Lower lobe of right lung (tissue), 2 donors: ENCODE measurements around the gene NPY. TPM values are rescaled to one million over a fixed set of nuclear protein-coding genes. Genes with fewer than 3 reads are reported as not detected.

ENCODE experiments used
- ATAC-seq, 2 donors: fragments of 200-7000 bp; cut with Tn5 transposase; one replicate each; pipeline ENCODE4 v1.9.1; 2020 to 2022; ENCODE audit warnings: mild to moderate bottlenecking in 2 of 2, moderate library complexity in 2 of 2
- DNase-seq: peaks from one replicate; pipeline ENCODE4 v3.0.0-alpha.2; 2020
- H3K27ac ChIP-seq: fragments of 200-600 bp; one replicate; pipeline ENCODE4 v1.8.0; 2022
- H3K27me3 ChIP-seq: fragments of 200-600 bp; one replicate; pipeline ENCODE4 v1.8.0; 2022; ENCODE audit warnings: low read depth
- H3K36me3 ChIP-seq: fragments of 200-600 bp; one replicate; pipeline ENCODE4 v1.8.0; 2022; ENCODE audit warnings: mild to moderate bottlenecking
- H3K4me1 ChIP-seq: fragments of 200-600 bp; one replicate; pipeline ENCODE4 v1.8.0; 2022
- H3K4me3 ChIP-seq: fragments of 200-600 bp; one replicate; pipeline ENCODE4 v1.8.0; 2022; ENCODE audit warnings: mild to moderate bottlenecking
- H3K9me3 ChIP-seq: fragments of 200-600 bp; one replicate; pipeline ENCODE4 v1.8.0; 2022
- intact Hi-C: fragments of 100-400 bp; cut with DNase I; formaldehyde crosslinking; loops from one replicate; pipeline ENCODE4 v1.11.0; 2022
- total RNA-seq: library from RNA; stranded (reverse); fragmentation: NEBNext Ultra II Directional; extraction: Animal tissue kit (Norgen Biotek cat#: 25700); gene quantifications from one replicate; pipeline ENCODE4 v1.2.1, GENCODE V29; 2021
- TF ChIP-seq, protein P1 (sequence below): fragments of 200-600 bp; IDR thresholded peaks from one replicate; pipeline ENCODE4 v1.8.0; 2022; ENCODE audit warnings: antibody characterized with exemption, mild to moderate bottlenecking
- donor health status: DM: no; HTN: yes; CAD: no; lungs with severe emphysema.

The NPY gene
- total RNA-seq, 1 donor from 2014 or later: not detected

DNA sequence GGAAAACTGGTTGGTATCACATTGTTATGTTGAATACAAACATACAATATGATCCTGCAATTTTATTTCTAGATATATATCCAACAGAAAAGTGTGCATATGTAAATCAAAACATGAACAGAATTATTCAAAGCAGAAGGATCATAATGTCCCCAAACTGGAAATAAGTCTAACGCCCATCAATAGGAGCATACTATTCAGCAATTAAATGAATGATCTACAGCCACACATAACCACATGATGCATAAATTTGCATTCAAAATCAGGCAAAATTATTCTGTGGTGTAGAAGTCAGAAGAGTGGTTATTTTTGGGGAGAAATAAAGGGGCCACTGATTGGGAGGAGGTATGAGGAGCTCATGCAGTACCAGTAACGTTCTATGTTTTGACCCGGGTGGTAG, 28.6 kb downstream of the NPY start:
- TF ChIP-seq, protein P1, sequence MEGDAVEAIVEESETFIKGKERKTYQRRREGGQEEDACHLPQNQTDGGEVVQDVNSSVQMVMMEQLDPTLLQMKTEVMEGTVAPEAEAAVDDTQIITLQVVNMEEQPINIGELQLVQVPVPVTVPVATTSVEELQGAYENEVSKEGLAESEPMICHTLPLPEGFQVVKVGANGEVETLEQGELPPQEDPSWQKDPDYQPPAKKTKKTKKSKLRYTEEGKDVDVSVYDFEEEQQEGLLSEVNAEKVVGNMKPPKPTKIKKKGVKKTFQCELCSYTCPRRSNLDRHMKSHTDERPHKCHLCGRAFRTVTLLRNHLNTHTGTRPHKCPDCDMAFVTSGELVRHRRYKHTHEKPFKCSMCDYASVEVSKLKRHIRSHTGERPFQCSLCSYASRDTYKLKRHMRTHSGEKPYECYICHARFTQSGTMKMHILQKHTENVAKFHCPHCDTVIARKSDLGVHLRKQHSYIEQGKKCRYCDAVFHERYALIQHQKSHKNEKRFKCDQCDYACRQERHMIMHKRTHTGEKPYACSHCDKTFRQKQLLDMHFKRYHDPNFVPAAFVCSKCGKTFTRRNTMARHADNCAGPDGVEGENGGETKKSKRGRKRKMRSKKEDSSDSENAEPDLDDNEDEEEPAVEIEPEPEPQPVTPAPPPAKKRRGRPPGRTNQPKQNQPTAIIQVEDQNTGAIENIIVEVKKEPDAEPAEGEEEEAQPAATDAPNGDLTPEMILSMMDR: no peak
- H3K9me3 ChIP-seq: no peaks in the 10 kb centered on the region
- ATAC-seq: no peak
- H3K4me3 ChIP-seq: no peak overlapping the region
- no peaks in the 10 kb centered on the region for H3K4me1 ChIP-seq
- no peaks in the 10 kb centered on the region for H3K36me3 ChIP-seq
- intact Hi-C loops: no loop called here
- H3K27me3 ChIP-seq: no peaks in the 10 kb centered on the region
- no peak for DNase-seq
- H3K27ac ChIP-seq: no peak overlapping the region

DNA sequence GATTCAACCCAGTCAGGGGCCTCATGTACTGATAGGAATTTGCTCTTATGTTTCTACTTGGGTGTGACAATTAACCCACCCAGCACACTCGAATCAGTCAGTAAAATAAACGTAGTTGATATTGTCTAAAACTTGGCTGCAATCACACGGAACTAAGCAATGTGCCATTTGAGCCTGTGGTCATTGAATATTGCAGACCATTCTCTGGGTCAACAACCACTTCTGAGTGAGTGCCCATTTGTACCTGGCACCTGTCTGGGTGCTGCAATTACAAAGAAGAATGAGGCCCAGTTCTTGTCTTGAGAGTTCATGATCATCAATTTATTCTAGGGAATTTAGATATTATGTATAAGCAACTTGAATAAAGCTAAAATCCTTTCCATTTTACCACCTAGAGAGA, 29.8 kb downstream of the NPY start:
- Histone ChIP-seq H3K4me1 (no peaks in the 10 kb centered on the region), H3K27me3 (no peaks in the 10 kb centered on the region), H3K36me3 (no peaks in the 10 kb centered on the region), H3K27ac (no peak overlapping the region), H3K4me3 (no peak overlapping the region), H3K9me3 (no peaks in the 10 kb centered on the region)
- intact Hi-C loops: no loop called here
- ATAC-seq: no peak
- TF ChIP-seq, protein P1: no peak
- no peak for DNase-seq

DNA sequence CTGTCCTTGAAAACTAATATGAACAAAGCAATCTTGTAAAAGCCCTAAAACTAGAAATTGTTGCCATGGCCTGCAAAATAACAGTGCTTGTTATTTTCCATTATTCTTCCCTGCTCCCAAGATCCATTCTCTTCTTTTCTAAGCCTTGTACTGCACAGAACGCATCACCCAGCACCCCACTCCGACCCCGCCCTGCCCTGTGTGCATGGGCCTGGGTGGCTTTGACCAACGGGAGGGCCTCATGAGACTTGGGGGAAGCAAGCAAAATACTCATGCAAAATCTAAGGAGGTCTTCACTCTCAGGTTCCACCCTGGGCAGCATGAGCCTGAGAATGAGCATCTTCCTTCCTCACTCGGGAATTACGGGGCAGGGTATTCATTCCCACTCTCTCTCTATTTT, 32.4 kb downstream of the NPY start:
- DNase-seq (no peak), ATAC-seq (no peak)
- no peak overlapping the region for H3K27ac ChIP-seq
- TF ChIP-seq, protein P1: no peak
- no peaks in the 10 kb centered on the region for H3K9me3 ChIP-seq
- H3K4me3 ChIP-seq: no peak overlapping the region
- H3K4me1 ChIP-seq: no peaks in the 10 kb centered on the region
- H3K27me3 ChIP-seq: no peaks in the 10 kb centered on the region
- no peaks in the 10 kb centered on the region for H3K36me3 ChIP-seq
- intact Hi-C loops: no loop called here

DNA sequence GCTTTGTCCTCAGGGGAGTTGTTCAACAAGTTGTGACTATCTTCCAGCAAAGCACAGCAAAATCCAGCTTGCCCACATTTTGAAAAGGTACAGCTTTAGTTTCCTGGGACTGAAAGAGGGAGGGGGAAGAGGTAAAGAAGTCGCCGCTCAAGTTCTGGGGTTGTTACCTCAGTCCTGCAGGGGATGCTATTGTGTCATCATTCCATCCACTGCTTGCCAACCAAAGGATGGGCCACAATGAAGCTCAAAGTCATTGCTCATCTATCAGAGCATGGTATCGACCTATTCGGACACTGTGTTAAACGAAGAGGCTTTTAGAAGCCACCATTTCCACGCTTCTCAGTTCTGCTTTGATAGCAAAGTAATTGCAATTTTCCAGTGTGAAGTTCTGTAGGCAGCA, 34.3 kb downstream of the NPY start:
- TF ChIP-seq, protein P1: no peak
- Histone ChIP-seq H3K36me3 (no peaks in the 10 kb centered on the region), H3K27ac (no peak overlapping the region), H3K27me3 (no peaks in the 10 kb centered on the region), H3K4me3 (no peak overlapping the region), H3K9me3 (no peaks in the 10 kb centered on the region), H3K4me1 (no peaks in the 10 kb centered on the region)
- DNase-seq (no peak), ATAC-seq (no peak)
- intact Hi-C loops: no loop called here

DNA sequence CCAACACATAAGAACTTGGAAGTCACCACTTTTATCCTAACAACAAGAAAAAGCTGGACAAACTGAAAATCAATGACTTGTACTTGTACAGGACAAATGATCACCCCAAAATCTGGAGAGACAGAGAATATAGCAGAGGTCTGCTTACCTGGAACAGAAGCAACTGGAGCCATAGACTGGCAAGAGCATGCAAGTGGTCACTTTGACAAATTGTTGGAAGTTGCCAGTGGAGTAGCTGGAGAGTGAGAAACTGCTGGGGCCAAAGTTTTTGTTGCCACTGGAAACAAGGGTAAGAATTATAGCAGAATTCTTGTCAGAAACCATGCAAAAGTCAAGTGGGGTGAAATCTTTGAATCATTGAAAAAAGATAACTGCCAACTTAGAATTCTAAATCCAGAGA, 35.2 kb downstream of the NPY start:
- TF ChIP-seq, protein P1: no peak
- intact Hi-C loops: no loop called here
- no peak overlapping the region for H3K27ac ChIP-seq
- no peaks in the 10 kb centered on the region for H3K36me3 ChIP-seq
- DNase-seq: no peak
- H3K4me3 ChIP-seq: no peak overlapping the region
- no peaks in the 10 kb centered on the region for H3K9me3 ChIP-seq
- no peak for ATAC-seq
- H3K27me3 ChIP-seq: no peaks in the 10 kb centered on the region
- no peaks in the 10 kb centered on the region for H3K4me1 ChIP-seq

DNA sequence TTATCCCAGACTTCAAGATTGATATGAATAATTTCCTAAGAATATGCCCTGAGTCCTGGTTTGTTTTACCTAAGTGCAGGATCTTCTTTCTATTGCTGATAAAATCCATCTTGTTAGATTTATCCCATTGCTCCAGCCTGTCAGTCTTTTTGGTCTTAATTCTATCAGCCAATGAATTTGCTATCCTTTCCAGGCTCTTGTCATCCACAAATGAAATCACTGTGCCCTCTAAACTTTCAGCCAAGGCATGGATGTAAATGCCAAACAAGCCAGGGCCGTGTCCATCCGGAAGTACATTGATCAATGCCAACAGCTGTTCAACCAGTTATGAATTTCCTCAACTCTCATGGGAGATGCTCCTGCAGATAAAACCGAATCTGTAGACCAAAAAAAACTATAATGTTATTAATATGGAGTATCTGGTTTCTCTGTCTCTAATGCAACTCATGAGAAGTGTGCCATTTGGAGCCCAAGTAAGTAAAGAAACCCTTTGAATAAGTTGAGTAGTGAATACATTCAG, 40.0 kb downstream of the NPY start:
- TF ChIP-seq, protein P1: no peak
- Histone ChIP-seq H3K4me3 (no peak overlapping the region), H3K4me1 (no peaks in the 10 kb centered on the region), H3K36me3 (no peaks in the 10 kb centered on the region), H3K27me3 (no peaks in the 10 kb centered on the region), H3K27ac (no peak overlapping the region), H3K9me3 (no peaks in the 10 kb centered on the region)
- intact Hi-C loops: no loop called here
- DNase-seq (no peak), ATAC-seq (no peak)
